ENCODE measurements around the gene HBD. TPM values are rescaled to one million over a fixed set of nuclear protein-coding genes. Genes with fewer than 3 reads are reported as not detected.

The HBD gene
- total RNA-seq, 2 experiments from 2014 or later, result not detected

GRCh38 chr11:5275369-5276110 is 41.3 kb upstream of the HBD start:
- no peak for TF ChIP-seq EZH2phosphoT487 (IDR thresholded peaks at IDR 0.05; ENCODE audit: borderline replicate concordance, low read depth, low read length)
- TF ChIP-seq CTCF (conservative IDR thresholded peaks at IDR 0.05; ENCODE audit: low read length), result no peak
- Histone ChIP-seq H3K79me2 (ENCODE audit: insufficient read depth, low read depth, low read length) (no peaks in the 10 kb centered on the region), H3K9me3 (ENCODE audit: low read length) (no peaks in the 10 kb centered on the region), H3K4me2 (ENCODE audit: low read length) (no peak overlapping the region), H3K9me2 (ENCODE audit: insufficient read depth, low read length) (no peaks in the 10 kb centered on the region), H3K4me1 (ENCODE audit: insufficient read depth, low read length, poor library complexity, severe bottlenecking) (no peaks in the 10 kb centered on the region), H4K20me1 (ENCODE audit: insufficient read depth, low read length) (no peaks in the 10 kb centered on the region), H3K27ac (ENCODE audit: low read depth, low read length, poor library complexity, severe bottlenecking) (no peak overlapping the region), H3K36me3 (ENCODE audit: insufficient read depth, low read length) (no peaks in the 10 kb centered on the region), H3K4me3 (ENCODE audit: low read depth, low read length, poor library complexity, severe bottlenecking) (no peak overlapping the region), H2AFZ (ENCODE audit: low read length) (no peak overlapping the region)
- CTCF ChIA-PET (ENCODE audit: unreplicated experiment), result no interaction called here
- no TSS peak for BruUV-seq (replicated peaks)
- POLR2A ChIA-PET, result no interaction called here
- DNase-seq (ENCODE audit: low spot score), result no peak
- intact Hi-C loops (cut with micrococcal nuclease; ENCODE audit: unreplicated experiment), result no loop called here

- POLR2A ChIA-PET, result interaction anchor here (0.6 kb wide), 1 partner anchor 26 kb away, joined by 4 read pairs; no protein-coding TSS in a partner anchor
- no peaks in the 10 kb centered on the region for H3K79me2 ChIP-seq (ENCODE audit: insufficient read depth, low read depth, low read length)
- H3K4me2 ChIP-seq (ENCODE audit: low read length), result no peak overlapping the region
- no peak overlapping the region for H2AFZ ChIP-seq (ENCODE audit: low read length)
- TF ChIP-seq CTCF (conservative IDR thresholded peaks at IDR 0.05; ENCODE audit: low read length) (no peak), EZH2phosphoT487 (IDR thresholded peaks at IDR 0.05; ENCODE audit: borderline replicate concordance, low read depth, low read length) (no peak)
- no peaks in the 10 kb centered on the region for H3K4me1 ChIP-seq (ENCODE audit: insufficient read depth, low read length, poor library complexity, severe bottlenecking)
- H3K4me3 ChIP-seq (ENCODE audit: low read depth, low read length, poor library complexity, severe bottlenecking), result no peak overlapping the region
- BruUV-seq (replicated peaks), result no TSS peak
- H3K27ac ChIP-seq (ENCODE audit: low read depth, low read length, poor library complexity, severe bottlenecking), result no peak overlapping the region
- intact Hi-C loops (cut with micrococcal nuclease; ENCODE audit: unreplicated experiment), result no loop called here
- no peaks in the 10 kb centered on the region for H3K36me3 ChIP-seq (ENCODE audit: insufficient read depth, low read length)
- CTCF ChIA-PET (ENCODE audit: unreplicated experiment), result no interaction called here
- no peaks in the 10 kb centered on the region for H3K9me3 ChIP-seq (ENCODE audit: low read length)
- H4K20me1 ChIP-seq (ENCODE audit: insufficient read depth, low read length), result no peaks in the 10 kb centered on the region
- no peak for DNase-seq (ENCODE audit: low spot score)
- H3K9me2 ChIP-seq (ENCODE audit: insufficient read depth, low read length), result no peaks in the 10 kb centered on the region
Measured at GRCh38 chr11:5274395-5274794, 40.1 kb upstream of the HBD start.

GRCh38 chr11:5272395-5273017 is 38.2 kb upstream of the HBD start:
- H2AFZ ChIP-seq (ENCODE audit: low read length), result no peak overlapping the region
- H3K4me3 ChIP-seq (ENCODE audit: low read depth, low read length, poor library complexity, severe bottlenecking), result no peak overlapping the region
- H3K9me2 ChIP-seq (ENCODE audit: insufficient read depth, low read length), result no peaks in the 10 kb centered on the region
- no peaks in the 10 kb centered on the region for H3K4me1 ChIP-seq (ENCODE audit: insufficient read depth, low read length, poor library complexity, severe bottlenecking)
- no peak overlapping the region for H3K27ac ChIP-seq (ENCODE audit: low read depth, low read length, poor library complexity, severe bottlenecking)
- no peaks in the 10 kb centered on the region for H3K79me2 ChIP-seq (ENCODE audit: insufficient read depth, low read depth, low read length)
- no peaks in the 10 kb centered on the region for H3K9me3 ChIP-seq (ENCODE audit: low read length)
- BruUV-seq (replicated peaks), result no TSS peak
- intact Hi-C loops (cut with micrococcal nuclease; ENCODE audit: unreplicated experiment), result no loop called here
- ChIA-PET CTCF (ENCODE audit: unreplicated experiment) (no interaction called here), POLR2A (no interaction called here)
- H4K20me1 ChIP-seq (ENCODE audit: insufficient read depth, low read length), result no peaks in the 10 kb centered on the region
- no peak for DNase-seq (ENCODE audit: low spot score)
- H3K36me3 ChIP-seq (ENCODE audit: insufficient read depth, low read length), result no peaks in the 10 kb centered on the region
- no peak overlapping the region for H3K4me2 ChIP-seq (ENCODE audit: low read length)
- TF ChIP-seq EZH2phosphoT487 (IDR thresholded peaks at IDR 0.05; ENCODE audit: borderline replicate concordance, low read depth, low read length) (no peak), CTCF (conservative IDR thresholded peaks at IDR 0.05; ENCODE audit: low read length) (no peak)

Data from OCI-LY7 (cell line).